Liver (tissue), 3 donors: ENCODE measurements around the gene ANKEF1.

ENCODE experiments used
- CTCF ChIP-seq: fragments of 150-350 bp; IDR thresholded peaks from 2 replicates; pipeline ENCODE4 v1.5.1; 2017; ENCODE audit warnings: improper control_type of control experiment, low read depth, low read length; ENCODE audit not compliant: missing input control
- MAX ChIP-seq: IDR thresholded peaks from 2 replicates; pipeline ENCODE4 v1.6.1; 2016; ENCODE audit warnings: antibody characterized with exemption
- RAD21 ChIP-seq, 2 donors: IDR thresholded peaks; 2 replicates each; pipeline ENCODE4 v1.6.1; 2016; ENCODE audit warnings: antibody characterized with exemption in 2 of 2, mild to moderate bottlenecking in 2 of 2
- RXRA ChIP-seq, 2 donors: IDR thresholded peaks; 2 replicates each; pipeline ENCODE4 v1.6.1; 2017 to 2018; ENCODE audit warnings: antibody characterized with exemption in 2 of 2, mild to moderate bottlenecking in 1 of 2
- YY1 ChIP-seq: IDR thresholded peaks from 2 replicates; pipeline ENCODE4 v1.6.1; 2016; ENCODE audit warnings: antibody characterized with exemption, mild to moderate bottlenecking
- donor health status: healthy.
- donor health status: healthy.

DNA sequence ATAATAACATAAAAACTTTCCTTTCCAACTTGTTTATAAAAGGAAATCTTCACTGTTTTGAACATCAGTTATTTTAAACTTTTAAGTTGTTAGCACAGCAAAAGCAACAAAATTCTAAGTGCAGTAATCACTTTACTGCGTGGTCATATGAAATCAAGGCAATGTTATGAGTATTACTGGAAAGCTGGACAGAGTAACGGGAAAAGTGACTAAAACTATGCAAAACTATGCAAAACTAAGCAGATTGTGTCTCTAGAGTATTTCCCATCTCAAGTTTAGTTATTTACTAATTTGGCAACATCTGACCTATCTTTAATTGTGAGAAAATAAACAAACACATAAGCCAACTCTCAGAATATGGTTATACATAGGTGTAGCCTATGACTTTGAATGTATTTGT, 10.9 kb upstream of the ANKEF1 start:
- no peak for TF ChIP-seq RAD21 (IDR thresholded peaks at IDR 0.05)
- no peak for TF ChIP-seq CTCF
- no peak for TF ChIP-seq YY1
- no peak for TF ChIP-seq RXRA (IDR thresholded peaks at IDR 0.05)
- no peak for TF ChIP-seq MAX
